ENCODE measurements around the gene CABP1. TPM values are rescaled to one million over a fixed set of nuclear protein-coding genes. Genes with fewer than 3 reads are reported as not detected.
"Not testable (repeated sequence)": the region's sequence is repeated elsewhere in the genome, so short reads cannot be mapped to it uniquely, and the experiment has no call there.

Gene CABP1
- polyA plus RNA-seq (ENCODE audit: insufficient read length) = 7.7 TPM
- long read RNA-seq, donor 1 = 0 reads
- long read RNA-seq, donor 2, partial matches to known transcripts = 0 of 1 reads
- long read RNA-seq, donor 2, other reads (novel, unspliced or antisense) = 0 of 1 reads
- long read RNA-seq, donor 3, partial matches to known transcripts = 0 of 1 reads
- long read RNA-seq, donor 3, other reads (novel, unspliced or antisense) = 0 of 1 reads
- long read RNA-seq, donor 4 = 0 reads
- long read RNA-seq, donor 5, partial matches to known transcripts = 0 of 1 reads
- long read RNA-seq, donor 5, other reads (novel, unspliced or antisense) = 0 of 1 reads
- long read RNA-seq, donor 6 = 0 reads
- long read RNA-seq, donor 7, partial matches to known transcripts = 0 of 1 reads
- long read RNA-seq, donor 7, other reads (novel, unspliced or antisense) = 0 of 1 reads
- long read RNA-seq, donor 8 = 0 reads

- no peak for DNase-seq
Measured at GRCh38 chr12:120639771-120640721, at the start of gene CABP1. Gene CABP1 (plus strand): TSS chr12:120640626. CDS start chr12:120640686, 60 bp downstream.

GRCh38 chr12:120590741-120591407, 49.6 kb upstream of the CABP1 start:
- DNase-seq = no peak

- no peak for DNase-seq
Measured at GRCh38 chr12:120592121-120593049, 48.0 kb upstream of the CABP1 start.

- DNase-seq = no peak
Measured at GRCh38 chr12:120596901-120597300, 43.5 kb upstream of the CABP1 start.

- no peak for DNase-seq
Measured at GRCh38 chr12:120597861-120598260, 42.6 kb upstream of the CABP1 start.

- DNase-seq = no peak
Measured at GRCh38 chr12:120598674-120599463, 41.6 kb upstream of the CABP1 start.

GRCh38 chr12:120599672-120600552, 40.5 kb upstream of the CABP1 start:
- no peak for DNase-seq

- not testable (repeated sequence) for DNase-seq
Measured at GRCh38 chr12:120602416-120602815, 38.0 kb upstream of the CABP1 start.

GRCh38 chr12:120610560-120610959, 29.9 kb upstream of the CABP1 start:
- no peak for DNase-seq

- not testable (repeated sequence) for DNase-seq
Measured at GRCh38 chr12:120611534-120611933, 28.9 kb upstream of the CABP1 start.

GRCh38 chr12:120614848-120615247, 25.6 kb upstream of the CABP1 start:
- no peak for DNase-seq

- DNase-seq = not testable (repeated sequence)
Measured at GRCh38 chr12:120617193-120617592, 23.2 kb upstream of the CABP1 start.

- not testable (repeated sequence) for DNase-seq
Measured at GRCh38 chr12:120617767-120618166, 22.7 kb upstream of the CABP1 start.

- no peak for DNase-seq
Measured at GRCh38 chr12:120618954-120619615, 21.3 kb upstream of the CABP1 start.

- no peak for DNase-seq
Measured at GRCh38 chr12:120620624-120621023, 19.8 kb upstream of the CABP1 start.

- DNase-seq = no peak
Measured at GRCh38 chr12:120625557-120626419, 14.6 kb upstream of the CABP1 start.

- DNase-seq = no peak
Measured at GRCh38 chr12:120628919-120629318, 11.5 kb upstream of the CABP1 start.

All from left kidney (tissue), 8 donors.